Measurements from ENCODE around the gene RASGEF1B.

GRCh38 chr4:81412946-81413495 is 58.7 kb downstream of the RASGEF1B start:
- TF ChIP-seq POLR2A (IDR thresholded peaks at IDR 0.05; ENCODE audit: low read depth, low read length) (no peak), POLR2AphosphoS5 (IDR thresholded peaks at IDR 0.05; ENCODE audit: low read depth, low read length) (no peak), TAF1 (IDR thresholded peaks at IDR 0.05; ENCODE audit: low read depth, low read length) (no peak)
